Urothelium cell line (cell line): ENCODE results near the gene CATSPERD.

ENCODE experiments used
- DNase-seq: peaks from one replicate; pipeline ENCODE4 v3.0.0; 2011; ENCODE audit warnings: low spot score, mixed read lengths
- FAIRE-seq: peaks from 2 replicates; lab custom pipeline; 2011; peaks lifted over from hg19 to GRCh38; lab: Jason Lieb, UNC

Gene CATSPERD

GRCh38 chr19:5825178-5825577 lies 104.7 kb downstream of the CATSPERD start:
- DNase-seq (no peak), FAIRE-seq (no peak)

GRCh38 chr19:5826531-5827341 lies 106.3 kb downstream of the CATSPERD start:
- peak; percentile 62 for DNase-seq
- FAIRE-seq: no peak

GRCh38 chr19:5827342-5827890 lies 107.0 kb downstream of the CATSPERD start:
- no peak for DNase-seq
- FAIRE-seq: no peak

GRCh38 chr19:5827891-5828660 lies 107.6 kb downstream of the CATSPERD start:
- peak; percentile 97 for DNase-seq
- peak; percentile 98 for FAIRE-seq
